ENCODE data around the gene DCUN1D4. TPM values are rescaled to one million over a fixed set of nuclear protein-coding genes. Genes with fewer than 3 reads are reported as not detected.

DCUN1D4 gene
- total RNA-seq, 1 donor = 60.4 TPM

DNA sequence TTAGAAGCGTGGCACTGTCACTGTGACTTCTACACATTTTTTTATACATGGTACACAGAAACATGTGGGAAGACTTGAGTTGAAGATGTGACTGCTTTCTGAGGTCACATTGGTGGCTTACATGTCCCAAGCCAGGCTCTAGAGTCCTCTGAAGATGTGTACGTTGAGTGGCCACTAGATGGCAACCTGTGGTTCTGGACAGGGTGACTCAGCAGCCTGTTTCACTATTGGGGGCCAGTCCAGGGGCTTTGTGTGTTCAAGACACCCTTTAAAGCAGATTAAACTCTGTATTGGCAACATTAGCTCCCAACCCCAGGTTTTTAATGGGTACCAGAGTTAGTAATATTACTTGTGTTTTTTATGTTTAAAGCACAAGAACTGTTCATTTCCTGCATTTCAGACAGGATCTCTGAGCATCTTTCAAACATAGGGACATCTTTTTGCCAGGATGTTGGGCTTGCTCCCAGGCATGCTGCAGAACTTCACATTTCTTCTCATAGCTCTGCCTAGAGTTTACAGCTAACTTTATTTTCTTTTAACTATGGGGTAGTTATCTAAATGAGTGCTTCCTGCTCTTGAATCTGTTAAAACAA is 53.0 kb downstream of the DCUN1D4 start:
- Histone ChIP-seq H4K20me1 (ENCODE audit: insufficient read depth, low read length) (no peaks in the 10 kb centered on the region), H2AFZ (ENCODE audit: low read length) (no peak overlapping the region), H3K27me3 (ENCODE audit: insufficient read depth, low read length) (no peaks in the 10 kb centered on the region), H3K27ac (ENCODE audit: low read depth, low read length) (peak overlapping the region; percentile 47), H3K4me1 (ENCODE audit: insufficient read depth, low read length) (peaks cover 26% of the 10 kb centered on the region), H3K4me2 (ENCODE audit: insufficient read depth, low read length) (peak overlapping the region; percentile 34), H3K36me3 (ENCODE audit: insufficient read depth, low read length) (peaks cover 24% of the 10 kb centered on the region), H3K79me2 (ENCODE audit: insufficient read depth, low read length) (no peaks in the 10 kb centered on the region), H3K9me3 (ENCODE audit: low read depth, low read length) (no peaks in the 10 kb centered on the region), H3K4me3 (ENCODE audit: insufficient read depth, low read length) (no peak overlapping the region)
- DNase-seq (ENCODE audit: insufficient read length, low spot score, missing footprints) = peak; percentile 71
- TF ChIP-seq, protein P1, sequence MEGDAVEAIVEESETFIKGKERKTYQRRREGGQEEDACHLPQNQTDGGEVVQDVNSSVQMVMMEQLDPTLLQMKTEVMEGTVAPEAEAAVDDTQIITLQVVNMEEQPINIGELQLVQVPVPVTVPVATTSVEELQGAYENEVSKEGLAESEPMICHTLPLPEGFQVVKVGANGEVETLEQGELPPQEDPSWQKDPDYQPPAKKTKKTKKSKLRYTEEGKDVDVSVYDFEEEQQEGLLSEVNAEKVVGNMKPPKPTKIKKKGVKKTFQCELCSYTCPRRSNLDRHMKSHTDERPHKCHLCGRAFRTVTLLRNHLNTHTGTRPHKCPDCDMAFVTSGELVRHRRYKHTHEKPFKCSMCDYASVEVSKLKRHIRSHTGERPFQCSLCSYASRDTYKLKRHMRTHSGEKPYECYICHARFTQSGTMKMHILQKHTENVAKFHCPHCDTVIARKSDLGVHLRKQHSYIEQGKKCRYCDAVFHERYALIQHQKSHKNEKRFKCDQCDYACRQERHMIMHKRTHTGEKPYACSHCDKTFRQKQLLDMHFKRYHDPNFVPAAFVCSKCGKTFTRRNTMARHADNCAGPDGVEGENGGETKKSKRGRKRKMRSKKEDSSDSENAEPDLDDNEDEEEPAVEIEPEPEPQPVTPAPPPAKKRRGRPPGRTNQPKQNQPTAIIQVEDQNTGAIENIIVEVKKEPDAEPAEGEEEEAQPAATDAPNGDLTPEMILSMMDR (IDR thresholded peaks at IDR 0.05; ENCODE audit: extremely low read depth, low read depth, low read length) = peak; percentile 96

DNA sequence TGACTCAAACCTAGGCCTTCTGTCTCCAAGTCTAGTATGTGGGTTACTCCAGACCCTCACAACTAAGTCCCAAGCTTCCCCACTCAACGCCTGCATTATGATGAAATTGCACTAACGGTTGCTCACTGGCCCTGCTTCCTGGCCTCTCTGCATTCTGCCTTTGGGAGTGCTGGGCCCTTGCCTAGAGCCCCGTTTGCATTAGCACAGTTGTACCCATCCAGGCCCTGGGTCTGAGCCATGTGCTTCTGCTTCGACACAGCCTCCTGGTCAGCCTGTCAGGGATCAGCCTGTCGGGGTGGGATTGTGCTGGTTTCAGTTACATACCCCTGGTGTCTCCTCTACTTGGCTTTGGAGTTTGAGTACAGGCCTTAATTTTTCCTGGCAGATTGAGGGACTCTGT is 58.4 kb downstream of the DCUN1D4 start:
- no peaks in the 10 kb centered on the region for H3K9me3 ChIP-seq (ENCODE audit: low read depth, low read length)
- peaks cover 5% of the 10 kb centered on the region for H3K79me2 ChIP-seq (ENCODE audit: insufficient read depth, low read length)
- no peaks in the 10 kb centered on the region for H3K4me1 ChIP-seq (ENCODE audit: insufficient read depth, low read length)
- no peaks in the 10 kb centered on the region for H3K27me3 ChIP-seq (ENCODE audit: insufficient read depth, low read length)
- no peak overlapping the region for H2AFZ ChIP-seq (ENCODE audit: low read length)
- DNase-seq (ENCODE audit: insufficient read length, low spot score, missing footprints) = no peak
- H3K4me3 ChIP-seq (ENCODE audit: insufficient read depth, low read length) = no peak overlapping the region
- no peaks in the 10 kb centered on the region for H4K20me1 ChIP-seq (ENCODE audit: insufficient read depth, low read length)
- TF ChIP-seq, protein P1 (IDR thresholded peaks at IDR 0.05; ENCODE audit: extremely low read depth, low read depth, low read length) = no peak
- H3K36me3 ChIP-seq (ENCODE audit: insufficient read depth, low read length) = peaks cover 43% of the 10 kb centered on the region
- H3K27ac ChIP-seq (ENCODE audit: low read depth, low read length) = no peak overlapping the region
- no peak overlapping the region for H3K4me2 ChIP-seq (ENCODE audit: insufficient read depth, low read length)

- Histone ChIP-seq H3K27me3 (ENCODE audit: insufficient read depth, low read length) (no peaks in the 10 kb centered on the region), H3K4me1 (ENCODE audit: insufficient read depth, low read length) (no peaks in the 10 kb centered on the region), H3K9me3 (ENCODE audit: low read depth, low read length) (no peaks in the 10 kb centered on the region), H3K27ac (ENCODE audit: low read depth, low read length) (no peak overlapping the region), H2AFZ (ENCODE audit: low read length) (no peak overlapping the region), H3K36me3 (ENCODE audit: insufficient read depth, low read length) (peaks cover 42% of the 10 kb centered on the region), H4K20me1 (ENCODE audit: insufficient read depth, low read length) (no peaks in the 10 kb centered on the region), H3K79me2 (ENCODE audit: insufficient read depth, low read length) (peaks cover 2% of the 10 kb centered on the region), H3K4me3 (ENCODE audit: insufficient read depth, low read length) (no peak overlapping the region), H3K4me2 (ENCODE audit: insufficient read depth, low read length) (no peak overlapping the region)
- TF ChIP-seq, protein P1 (IDR thresholded peaks at IDR 0.05; ENCODE audit: extremely low read depth, low read depth, low read length) = no peak
- DNase-seq (ENCODE audit: insufficient read length, low spot score, missing footprints) = no peak
Observed at GRCh38 chr4:51906167-51906958, 63.4 kb downstream of the DCUN1D4 start.

DNA sequence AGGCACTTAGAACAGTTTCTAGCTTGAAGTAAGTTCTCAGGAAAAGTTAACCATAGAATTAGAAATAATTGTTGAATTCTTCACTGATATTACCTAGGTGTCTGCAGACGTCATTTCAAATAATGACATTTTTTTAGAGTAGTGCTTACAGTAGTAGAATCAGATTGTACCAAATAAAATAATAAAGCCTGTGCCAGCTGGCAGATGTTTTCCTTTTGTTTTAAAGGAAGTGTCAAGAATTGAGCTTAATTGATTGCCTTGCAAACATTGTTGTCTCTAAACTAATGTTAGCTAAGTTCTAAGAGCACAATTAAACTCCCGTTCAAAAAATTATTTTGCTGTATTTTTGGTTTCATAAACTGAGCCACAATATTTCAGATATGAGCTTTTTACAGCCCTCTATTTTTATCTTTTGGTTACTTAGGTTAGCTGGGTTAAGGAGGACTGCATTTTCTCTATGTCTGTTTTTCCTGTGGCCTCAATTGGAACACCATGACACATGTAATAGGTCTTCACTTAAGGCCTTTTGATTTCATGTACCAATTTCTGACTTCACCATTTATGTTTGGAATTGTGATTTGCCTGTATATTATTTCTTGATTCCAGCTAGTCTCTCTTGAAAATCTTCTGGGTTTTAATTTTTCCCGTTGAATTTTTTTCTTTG is 64.2 kb downstream of the DCUN1D4 start:
- no peak overlapping the region for H3K4me2 ChIP-seq (ENCODE audit: insufficient read depth, low read length)

More for the DNA sequence above, 64.2 kb downstream of the DCUN1D4 start:
- no peak for DNase-seq (ENCODE audit: insufficient read length, low spot score, missing footprints)
- Histone ChIP-seq H3K4me1 (ENCODE audit: insufficient read depth, low read length) (no peaks in the 10 kb centered on the region), H3K79me2 (ENCODE audit: insufficient read depth, low read length) (no peaks in the 10 kb centered on the region), H3K27ac (ENCODE audit: low read depth, low read length) (no peak overlapping the region), H3K36me3 (ENCODE audit: insufficient read depth, low read length) (peaks cover 45% of the 10 kb centered on the region), H3K9me3 (ENCODE audit: low read depth, low read length) (no peaks in the 10 kb centered on the region), H4K20me1 (ENCODE audit: insufficient read depth, low read length) (no peaks in the 10 kb centered on the region), H2AFZ (ENCODE audit: low read length) (no peak overlapping the region), H3K4me3 (ENCODE audit: insufficient read depth, low read length) (no peak overlapping the region), H3K27me3 (ENCODE audit: insufficient read depth, low read length) (no peaks in the 10 kb centered on the region)
- TF ChIP-seq, protein P1 (IDR thresholded peaks at IDR 0.05; ENCODE audit: extremely low read depth, low read depth, low read length) = no peak

Data from osteoblast (primary cell).